Pancreas (tissue), 10 donors: ENCODE results near the gene FKBP8. TPM values are rescaled to one million over a fixed set of nuclear protein-coding genes. Genes with fewer than 3 reads are reported as not detected.

Experiments used
- ATAC-seq, 4 donors: fragments of 200-7000 bp; cut with Tn5 transposase; one replicate each; pipeline versions ENCODE4 v1.8.0 to v1.9.1; 2020; ENCODE audit warnings: mild to moderate bottlenecking in 4 of 4, moderate library complexity in 4 of 4
- DNase-seq, 6 donors: peaks; one replicate each; pipeline ENCODE4 v3.0.0-alpha.2; 2020
- FAIRE-seq: peaks from 2 replicates; lab custom pipeline; 2012; peaks lifted over from hg19 to GRCh38; lab: Jason Lieb, UNC
- H3K27ac ChIP-seq, 4 donors: fragments of 200-600 bp; sonication (generic); 1 replicate in 3 of 4; 2 replicates in 1 of 4; pipeline versions ENCODE4 v1.5.0 to v1.8.0; 2020
- H3K27me3 ChIP-seq, 4 donors: fragments of 200-600 bp; one replicate each; pipeline ENCODE4 v1.8.0; 2021
- H3K36me3 ChIP-seq, 3 donors: fragments of 200-600 bp; sonication (generic) in 1 of 3; one replicate each; pipeline versions ENCODE4 v1.5.0 to v1.8.0; 2020 to 2021
- H3K4me1 ChIP-seq, 3 donors: fragments of 200-600 bp; one replicate each; pipeline ENCODE4 v1.8.0; 2021
- H3K4me3 ChIP-seq, 4 donors: fragments of 200-600 bp; sonication (generic) in 2 of 4; one replicate each; pipeline versions ENCODE4 v1.5.0 to v1.8.0; 2020 to 2021
- H3K9me3 ChIP-seq, 4 donors: fragments of 200-600 bp; one replicate each; pipeline ENCODE4 v1.8.0; 2021
- CTCF ChIP-seq, 4 donors: fragments of 200-600 bp; sonication (generic) in 3 of 4; IDR thresholded peaks; one replicate each; pipeline versions ENCODE4 v1.5.0 to v1.8.0; 2021; ENCODE audit warnings: antibody characterized with exemption in 4 of 4
- WGBS, 2 donors: extraction: QIAGEN DNeasy Blood & Tissue Kit; methylation state at CpG; one replicate each; pipeline ENCODE4 v1.1.7; 2013; 5-methylcytosine and 5-hydroxymethylcytosine counted together
- intact Hi-C, 3 donors: fragments of 100-400 bp; cut with DNase I; formaldehyde crosslinking; loops; one replicate each; pipeline versions ENCODE4 v1.11.1 to v1.14.2; 2022
- polyA plus RNA-seq, 2 donors: library from polyadenylated mRNA; stranded (reverse); fragments of 200-250 nt; gene quantifications; one replicate each; pipeline ENCODE4 v1.2.3, GENCODE V29; 2013
- total RNA-seq, 6 donors: library from RNA; stranded (reverse); fragmentation: NEBNext Ultra II Directional in 4 of 6; extraction: Animal tissue kit (Norgen Biotek cat#: 25700) in 4 of 6; gene quantifications; one replicate each; pipeline versions ENCODE4 v1.2.1 to v1.2.4, GENCODE V29; 2021 to 2023
- donor health status: healthy with polysubstance abuse.
- donor health status: DM: no; HTN: no; CAD: no; lungs with moderate emphysema.
- donor health status: DM: no; HTN: no; CAD: no.
- donor health status: control.
- donor health status: control.
- donor health status: Bipolar disorder and iron deficiency.
- donor health status: DM: yes; HTN: yes; CAD: no.
- donor health status: DM: no; HTN: no; CAD: no.
- donor health status: DM: no; HTN: no; CAD: no.
- donor health status: DM: yes; HTN: yes; CAD: no.

The FKBP8 gene
- total and polyA plus RNA-seq, 8 donors: 73.8 to 218 (median 99.4) TPM

GRCh38 chr19:18586306-18586705 is 42.9 kb upstream of the FKBP8 start:
- ATAC-seq: no peak

GRCh38 chr19:18580311-18580710 is 36.9 kb upstream of the FKBP8 start:
- no peaks in the 10 kb centered on the region for H3K9me3 ChIP-seq
- H3K27ac ChIP-seq: no peak overlapping the region
- H3K27me3 ChIP-seq: no peaks in the 10 kb centered on the region
- 39 to 51% methylated on average over 7 of the region's 7 CpGs for WGBS, 2 donors
- no peaks in the 10 kb centered on the region for H3K4me1 ChIP-seq
- intact Hi-C loops: no loop called here
- TF ChIP-seq CTCF (IDR thresholded peaks at IDR 0.05): no peak
- peak in 1 of 6 donors; percentile 14 for DNase-seq
- no peak for ATAC-seq
- no peak for FAIRE-seq
- no peak overlapping the region for H3K4me3 ChIP-seq
- H3K36me3 ChIP-seq: peaks cover 0 to 5% (median 3%) of the 10 kb centered on the region in 3 donors

More at GRCh38 chr19:18586306-18586705, 42.9 kb upstream of the FKBP8 start:
- 46 to 63% methylated on average over 2 of the region's 2 CpGs for WGBS, 2 donors
- Histone ChIP-seq H3K9me3 (no peaks in the 10 kb centered on the region), H3K4me3 (no peak overlapping the region), H3K4me1 (peaks cover 0 to 6% (median 5%) of the 10 kb centered on the region in 3 donors), H3K36me3 (peaks cover 0 to 6% (median 0%) of the 10 kb centered on the region in 3 donors), H3K27me3 (no peaks in the 10 kb centered on the region), H3K27ac (no peak overlapping the region)
- no peak for DNase-seq
- no peak for TF ChIP-seq CTCF (IDR thresholded peaks at IDR 0.05)
- no peak for FAIRE-seq
- intact Hi-C loops: no loop called here

- Histone ChIP-seq H3K4me3 (no peak overlapping the region), H3K27ac (no peak overlapping the region), H3K36me3 (peaks cover 0 to 21% (median 16%) of the 10 kb centered on the region in 3 donors), H3K4me1 (peaks cover 8 to 12% (median 8%) of the 10 kb centered on the region in 3 donors), H3K27me3 (no peaks in the 10 kb centered on the region), H3K9me3 (no peaks in the 10 kb centered on the region)
- ATAC-seq (no peak), DNase-seq (peak in 1 of 6 donors; percentile 11), FAIRE-seq (no peak)
- no peak for TF ChIP-seq CTCF (IDR thresholded peaks at IDR 0.05)
- intact Hi-C loops: loop anchor here in 1 of 3 donors (10.0 kb wide), 1 partner anchor 113 kb away; no protein-coding TSS in a partner anchor
- WGBS, 2 donors: 87 to 89% methylated on average over 21 of the region's 21 CpGs
Measured at GRCh38 chr19:18577365-18577914, 34.1 kb upstream of the FKBP8 start.

- no peak for TF ChIP-seq CTCF (IDR thresholded peaks at IDR 0.05)
- Histone ChIP-seq H3K36me3 (peaks cover 0 to 21% (median 16%) of the 10 kb centered on the region in 3 donors), H3K4me1 (peaks cover 9 to 13% (median 9%) of the 10 kb centered on the region in 3 donors), H3K27me3 (no peaks in the 10 kb centered on the region), H3K9me3 (no peaks in the 10 kb centered on the region), H3K27ac (no peak overlapping the region), H3K4me3 (no peak overlapping the region)
- intact Hi-C loops: loop anchor here in 1 of 3 donors (10.0 kb wide), 1 partner anchor 112 kb away; no protein-coding TSS in a partner anchor
- ATAC-seq (no peak), DNase-seq (peak in 1 of 6 donors; percentile 3), FAIRE-seq (no peak)
- 82 to 96% methylated on average over 8 of the region's 8 CpGs for WGBS, 2 donors
Measured at GRCh38 chr19:18576383-18576782, 33.0 kb upstream of the FKBP8 start.
